Astrocyte (in vitro differentiated cells and primary cell): ENCODE results near the gene SMAD4.

Experiments used
- EZH2 ChIP-seq: IDR thresholded peaks from 2 replicates; pipeline ENCODE4 v1.6.1; 2012; ENCODE audit warnings: mild to moderate bottlenecking, low read length, inconsistent platforms; ENCODE audit not compliant: insufficient read depth
- TF ChIP-seq, protein P1 (sequence below): IDR thresholded peaks from 2 replicates; pipeline ENCODE4 v1.5.1; 2011; ENCODE audit warnings: low read depth, mild to moderate bottlenecking, inconsistent platforms, low read length, moderate library complexity; ENCODE audit not compliant: insufficient read depth

- TF ChIP-seq, protein P1, sequence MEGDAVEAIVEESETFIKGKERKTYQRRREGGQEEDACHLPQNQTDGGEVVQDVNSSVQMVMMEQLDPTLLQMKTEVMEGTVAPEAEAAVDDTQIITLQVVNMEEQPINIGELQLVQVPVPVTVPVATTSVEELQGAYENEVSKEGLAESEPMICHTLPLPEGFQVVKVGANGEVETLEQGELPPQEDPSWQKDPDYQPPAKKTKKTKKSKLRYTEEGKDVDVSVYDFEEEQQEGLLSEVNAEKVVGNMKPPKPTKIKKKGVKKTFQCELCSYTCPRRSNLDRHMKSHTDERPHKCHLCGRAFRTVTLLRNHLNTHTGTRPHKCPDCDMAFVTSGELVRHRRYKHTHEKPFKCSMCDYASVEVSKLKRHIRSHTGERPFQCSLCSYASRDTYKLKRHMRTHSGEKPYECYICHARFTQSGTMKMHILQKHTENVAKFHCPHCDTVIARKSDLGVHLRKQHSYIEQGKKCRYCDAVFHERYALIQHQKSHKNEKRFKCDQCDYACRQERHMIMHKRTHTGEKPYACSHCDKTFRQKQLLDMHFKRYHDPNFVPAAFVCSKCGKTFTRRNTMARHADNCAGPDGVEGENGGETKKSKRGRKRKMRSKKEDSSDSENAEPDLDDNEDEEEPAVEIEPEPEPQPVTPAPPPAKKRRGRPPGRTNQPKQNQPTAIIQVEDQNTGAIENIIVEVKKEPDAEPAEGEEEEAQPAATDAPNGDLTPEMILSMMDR: no peak
- TF ChIP-seq EZH2: no peak
Observed at GRCh38 chr18:51068105-51068504, 38.1 kb downstream of the SMAD4 start.
